GM21619 (cell line): ENCODE results near the gene TRIM47.
"Not testable (repeated sequence)": the region's sequence is repeated elsewhere in the genome, so short reads cannot be mapped to it uniquely, and the experiment has no call there.

ENCODE experiments used
- ATAC-seq: cut with Tn5 transposase; IDR thresholded peaks from one replicate; pipeline ENCODE4 v1.9.1; 2021; ENCODE audit not compliant: unreplicated experiment

The TRIM47 gene

GRCh38 chr17:75872434-75873351 is 5.7 kb downstream of the TRIM47 start:
- no peak for ATAC-seq

- ATAC-seq = not testable (repeated sequence)
Observed at GRCh38 chr17:75870228-75870627, 8.2 kb downstream of the TRIM47 start.

- no peak for ATAC-seq
Observed at GRCh38 chr17:75869282-75870141, 8.9 kb downstream of the TRIM47 start.

DNA sequence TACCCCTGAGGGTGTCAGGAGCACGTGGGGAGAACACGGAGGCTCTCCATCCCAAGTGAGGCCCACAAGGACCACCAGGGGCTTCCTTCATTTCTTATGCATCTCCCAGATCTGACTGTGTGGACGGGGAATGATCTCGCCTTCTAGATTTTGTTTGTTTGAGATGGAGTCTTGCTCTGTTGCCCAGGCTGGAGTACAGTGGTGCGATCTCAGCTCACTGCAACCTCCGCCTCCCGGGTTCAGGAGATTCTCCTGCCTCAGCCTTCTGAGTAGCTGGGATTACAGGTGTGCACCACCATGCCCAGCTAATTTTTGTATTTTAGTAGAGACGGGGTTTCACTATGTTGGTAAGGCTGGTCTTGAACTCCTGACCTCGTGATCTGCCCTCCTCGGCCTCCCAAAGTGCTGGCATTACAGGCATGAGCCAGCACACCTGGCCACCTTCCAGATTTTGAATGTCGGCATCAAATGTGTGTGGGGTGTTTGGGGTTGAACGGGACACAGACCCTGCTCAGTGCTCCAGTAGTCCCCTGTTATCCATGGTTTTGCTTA is 9.6 kb downstream of the TRIM47 start:
- not testable (repeated sequence) for ATAC-seq

DNA sequence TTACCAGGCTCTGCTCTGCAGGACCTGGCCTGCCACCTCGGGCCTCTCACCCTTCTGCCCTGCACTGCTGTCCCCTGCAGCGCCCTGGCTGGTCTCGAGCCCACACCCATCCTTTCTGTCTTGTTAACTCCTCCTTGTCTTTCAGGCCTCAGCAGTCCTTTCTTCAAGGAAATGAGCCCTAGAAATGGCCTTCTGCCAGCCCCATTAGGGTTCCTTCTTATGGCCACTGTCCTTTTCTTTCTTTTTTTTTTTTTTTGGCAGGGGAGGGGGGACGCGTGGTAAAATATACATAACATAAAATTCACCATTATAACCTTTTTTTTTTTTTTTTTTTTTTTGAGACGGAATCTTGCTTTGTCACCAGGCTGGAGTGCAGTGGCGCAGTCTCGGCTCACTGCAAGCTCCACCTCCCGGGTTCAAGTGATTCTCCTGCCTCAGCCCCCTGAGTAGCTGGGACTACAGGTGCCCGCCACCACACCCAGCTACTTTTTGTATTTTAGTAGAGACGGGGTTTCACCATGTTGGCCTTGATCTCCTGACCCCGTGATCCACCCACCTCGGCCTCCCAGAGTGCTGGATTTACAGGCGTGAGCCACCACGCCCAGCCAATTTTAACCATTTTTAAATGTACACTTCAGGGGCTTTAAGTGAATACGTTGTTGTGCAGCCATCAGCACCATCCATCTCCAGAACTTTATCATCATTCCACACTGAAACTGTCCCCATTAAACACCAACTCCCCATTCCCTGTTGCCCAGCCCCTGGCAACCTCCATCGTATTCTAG is 12.8 kb downstream of the TRIM47 start:
- not testable (repeated sequence) for ATAC-seq

- peak; percentile 19 for ATAC-seq
Observed at GRCh38 chr17:75864887-75865286, 13.5 kb downstream of the TRIM47 start.

- peak; percentile 85 for ATAC-seq
Observed at GRCh38 chr17:75864448-75864871, 13.9 kb downstream of the TRIM47 start.

DNA sequence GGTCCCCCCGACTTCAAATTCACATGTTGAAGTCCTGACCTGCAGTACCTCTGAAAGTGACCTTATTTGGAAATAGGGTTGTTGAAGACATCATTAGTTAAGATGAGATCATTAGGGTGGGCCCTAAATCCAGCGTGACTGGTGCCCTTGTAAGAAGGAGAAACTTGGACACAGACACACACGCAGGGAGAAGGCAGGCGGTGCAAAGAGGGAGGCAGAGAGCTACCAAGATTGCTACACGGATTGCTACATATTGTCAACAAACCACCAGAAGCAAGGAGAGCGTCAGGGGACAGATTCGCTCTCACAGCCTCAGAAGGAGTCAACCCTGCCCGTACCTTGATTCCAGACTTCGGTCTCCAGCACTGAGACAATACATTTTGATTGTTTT is 16.5 kb downstream of the TRIM47 start:
- no peak for ATAC-seq

- ATAC-seq = not testable (repeated sequence)
Observed at GRCh38 chr17:75859358-75859757, 19.0 kb downstream of the TRIM47 start.

DNA sequence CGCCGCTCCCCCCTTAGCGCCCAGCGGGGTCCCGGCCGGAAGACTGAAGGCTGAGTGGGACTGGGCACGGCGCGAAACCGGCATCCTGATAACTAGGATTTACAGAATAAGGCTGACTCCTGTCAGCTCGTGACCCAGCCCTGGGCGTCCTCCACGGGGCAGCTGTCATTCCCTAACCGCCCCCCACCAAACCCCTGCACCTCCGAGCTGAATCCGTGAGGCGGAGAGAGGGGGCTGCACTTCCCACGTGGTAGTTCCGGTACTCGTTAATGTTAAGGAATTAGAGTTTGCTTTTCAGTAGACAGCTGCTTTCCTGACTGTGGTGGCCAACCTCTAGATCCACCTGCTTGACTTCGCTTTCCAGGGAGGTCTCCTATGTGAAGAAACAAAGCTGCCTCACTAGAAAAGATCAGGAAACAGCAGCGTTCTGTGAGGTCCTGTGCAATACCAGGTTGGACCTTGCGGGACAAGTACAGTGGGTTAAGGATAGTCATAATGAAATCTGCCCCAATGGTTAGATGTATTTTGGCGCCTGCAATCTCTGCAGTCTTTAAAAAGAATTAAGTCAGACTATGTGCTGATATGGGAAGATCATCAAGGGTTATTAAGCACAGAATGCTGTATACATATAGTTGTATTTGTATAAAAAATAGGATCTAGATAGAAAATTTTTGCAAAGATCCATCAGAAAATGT is 22.2 kb downstream of the TRIM47 start:
- ATAC-seq = no peak

GRCh38 chr17:75855310-75856061 is 22.9 kb downstream of the TRIM47 start, which contains the start of gene WBP2:
Gene WBP2 (minus strand): TSS chr17:75855335. CDS start chr17:75855297, 38 bp downstream.
- peak; percentile 76 for ATAC-seq

DNA sequence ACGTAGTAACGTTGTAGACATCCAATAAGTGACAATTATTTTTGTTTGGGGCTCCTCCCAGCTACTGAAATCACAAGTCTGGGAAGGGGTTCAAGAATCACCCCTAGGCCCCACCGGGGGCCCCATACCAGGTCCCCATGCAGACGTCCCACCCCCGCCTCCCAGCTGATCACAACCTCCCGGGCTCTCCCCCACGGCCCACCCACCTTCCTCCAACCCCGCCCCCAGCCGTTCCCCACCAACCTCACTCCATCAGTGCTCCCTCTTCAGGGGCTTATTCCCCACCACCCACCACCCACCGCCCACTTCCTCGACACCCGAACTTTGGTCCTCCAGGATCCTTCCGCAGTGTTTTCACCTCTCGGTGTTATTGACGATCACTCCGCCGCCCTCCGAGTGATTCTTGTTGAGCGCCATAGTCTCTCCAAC is 23.5 kb downstream of the TRIM47 start:
- no peak for ATAC-seq

DNA sequence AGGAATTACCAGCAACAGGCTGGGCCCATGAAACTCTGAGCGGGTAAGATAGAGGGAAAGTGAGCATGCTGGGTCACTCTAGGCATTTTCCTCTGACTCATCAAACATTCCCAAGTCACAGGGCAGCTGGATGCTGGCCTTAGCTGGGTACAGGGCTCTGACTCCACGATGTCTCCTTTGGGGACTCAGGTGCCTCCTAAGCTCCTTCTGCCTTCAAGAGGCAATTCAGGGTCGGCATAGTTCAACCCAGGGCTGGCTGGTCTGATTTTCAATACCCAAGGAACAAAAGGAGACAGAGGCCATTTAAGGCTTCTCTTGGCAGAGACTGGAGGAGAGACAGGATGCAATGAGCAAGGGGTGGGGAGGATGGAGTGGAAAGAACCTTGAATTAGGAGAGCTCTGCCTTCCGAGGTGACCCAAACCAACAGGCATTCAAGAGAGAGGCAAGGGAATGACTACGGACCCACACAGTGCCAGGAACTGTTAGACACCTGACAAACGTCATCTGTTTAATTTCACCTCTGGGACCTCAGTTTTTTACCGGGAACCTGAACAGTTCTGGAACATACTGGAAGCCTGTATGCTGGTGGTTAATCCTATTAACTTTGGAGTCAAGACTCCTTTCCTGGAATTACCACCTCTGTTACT is 24.2 kb downstream of the TRIM47 start:
- ATAC-seq = no peak

DNA sequence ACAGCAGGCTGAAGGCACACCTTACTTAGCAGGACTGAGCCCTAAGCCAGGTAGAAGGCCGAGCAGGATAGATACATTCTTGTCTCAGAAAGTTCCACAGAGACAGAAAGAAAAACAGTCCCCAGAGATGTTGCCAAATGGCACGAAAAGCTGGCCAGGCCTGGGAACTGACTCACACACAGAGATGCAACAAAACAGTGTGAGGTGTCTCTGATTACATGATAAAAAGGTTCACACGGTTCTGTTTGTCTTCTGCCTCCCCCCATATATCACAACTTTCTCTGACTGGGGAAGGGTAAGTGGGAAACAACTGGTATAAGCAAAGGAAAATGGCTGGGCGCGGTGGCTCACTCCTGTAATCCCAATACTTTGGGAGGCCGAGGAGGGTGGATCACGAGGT is 24.9 kb downstream of the TRIM47 start:
- no peak for ATAC-seq

- ATAC-seq = not testable (repeated sequence)
Observed at GRCh38 chr17:75851693-75851991, 26.7 kb downstream of the TRIM47 start.

DNA sequence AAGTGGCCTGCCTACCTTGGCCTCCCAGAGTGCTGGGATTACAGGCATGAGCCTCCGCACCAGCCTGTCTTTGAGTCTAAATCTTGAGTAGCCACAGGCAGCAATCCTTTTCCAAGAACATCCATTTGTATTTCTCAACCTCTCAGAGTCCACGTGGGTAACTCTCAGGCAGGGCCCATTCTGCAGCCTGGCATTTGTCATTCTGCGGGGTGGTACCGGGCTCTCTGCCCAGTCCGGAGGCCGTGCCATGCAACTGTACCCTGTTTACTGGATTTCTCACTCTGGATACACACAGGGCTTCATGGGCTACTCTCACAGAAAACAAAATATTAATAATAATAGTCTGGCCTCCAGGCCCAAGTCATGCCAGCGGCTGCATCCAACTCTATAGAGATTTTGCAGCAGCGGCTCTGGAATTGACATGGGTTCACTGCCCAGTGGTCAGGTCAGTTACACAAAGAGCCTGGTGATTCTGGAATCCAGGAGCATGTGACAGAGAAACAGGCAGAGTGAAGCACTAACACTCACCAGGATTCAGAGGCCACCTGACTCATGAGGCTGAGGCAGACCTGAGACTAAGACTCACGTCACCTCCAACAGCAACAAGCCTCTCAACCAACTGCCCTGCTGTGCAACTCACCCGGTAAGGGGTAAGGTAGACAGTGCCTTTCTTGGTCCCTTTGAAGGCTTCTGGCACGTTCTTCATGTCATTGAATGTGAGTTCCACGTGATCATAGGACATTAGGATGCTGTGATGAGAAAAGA is 27.3 kb downstream of the TRIM47 start:
- ATAC-seq = no peak

GRCh38 chr17:75849724-75850123 is 28.7 kb downstream of the TRIM47 start:
- no peak for ATAC-seq

DNA sequence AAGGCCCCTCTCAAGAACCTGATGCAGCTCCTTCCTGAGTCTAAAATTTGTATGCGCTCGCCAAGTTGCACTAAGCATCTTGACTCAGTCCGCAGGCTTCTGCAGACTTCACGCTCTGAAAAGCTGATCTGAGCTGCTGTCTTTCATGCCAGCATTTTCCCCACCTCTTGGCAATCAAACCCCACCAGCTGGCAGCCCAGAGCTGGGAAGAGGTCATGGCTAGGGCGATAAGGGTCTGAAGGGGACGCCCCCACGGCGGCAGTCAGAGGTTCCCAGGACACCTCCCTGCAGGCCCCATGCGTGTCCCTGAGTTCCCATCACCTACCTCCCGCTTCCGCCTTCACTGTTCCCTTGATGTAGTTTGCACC is 29.1 kb downstream of the TRIM47 start:
- ATAC-seq = no peak
